Left lung (tissue), 10 donors: ENCODE results near the gene ERBB4. TPM values are rescaled to one million over a fixed set of nuclear protein-coding genes. Genes with fewer than 3 reads are reported as not detected.

ENCODE experiments used
- ATAC-seq: fragments of 200-7000 bp; cut with Tn5 transposase; one replicate; pipeline ENCODE4 v1.9.1; 2020; ENCODE audit warnings: moderate library complexity
- DNase-seq, 4 donors: peaks; one replicate each; pipeline ENCODE4 v3.0.0-alpha.2; 2013 to 2020
- H3K27ac ChIP-seq, 2 donors: fragments of 200-600 bp; sonication (generic) in 1 of 2; one replicate each; pipeline versions ENCODE4 v1.5.0 to v1.8.0; 2020 to 2021
- H3K27me3 ChIP-seq, 2 donors: fragments of 200-600 bp; sonication (generic) in 1 of 2; one replicate each; pipeline versions ENCODE4 v1.5.0 to v1.8.0; 2020 to 2021
- H3K36me3 ChIP-seq, 2 donors: fragments of 200-600 bp; sonication (generic) in 1 of 2; one replicate each; pipeline versions ENCODE4 v1.5.0 to v1.8.0; 2020 to 2021
- H3K4me1 ChIP-seq, 2 donors: fragments of 200-600 bp; one replicate each; pipeline ENCODE4 v1.8.0; 2021
- H3K4me3 ChIP-seq, 2 donors: fragments of 200-600 bp; sonication (generic) in 1 of 2; one replicate each; pipeline versions ENCODE4 v1.5.0 to v1.8.0; 2020 to 2021; ENCODE audit warnings: mild to moderate bottlenecking in 1 of 2
- H3K9me3 ChIP-seq, 2 donors: fragments of 200-600 bp; sonication (generic) in 1 of 2; one replicate each; pipeline versions ENCODE4 v1.5.0 to v1.8.0; 2020 to 2021
- CTCF ChIP-seq, 2 donors: fragments of 200-600 bp; sonication (generic) in 1 of 2; IDR thresholded peaks; one replicate each; pipeline versions ENCODE4 v1.5.0 to v1.8.0; 2021; ENCODE audit warnings: antibody characterized with exemption in 2 of 2
- intact Hi-C, 2 donors: fragments of 100-400 bp; cut with DNase I; formaldehyde crosslinking; loops; one replicate each; pipeline versions ENCODE4 v1.11.2 to v1.14.2; 2022
- polyA plus RNA-seq, 6 donors: library from polyadenylated mRNA; unstranded; fragments of 120-200 nt; gene quantifications; one replicate each; pipeline ENCODE4 v1.2.1, GENCODE V29; 2013; ENCODE audit not compliant: insufficient read length in 6 of 6
- total RNA-seq, 2 donors: library from RNA; stranded (reverse); fragmentation: NEBNext Ultra II Directional; extraction: Animal tissue kit (Norgen Biotek cat#: 25700); gene quantifications; one replicate each; pipeline ENCODE4 v1.2.1, GENCODE V29; 2021
- donor health status: DM: no; HTN: yes; CAD: no.
- donor health status: DM: no; HTN: no; CAD: no.

ERBB4 gene
- total and polyA plus RNA-seq, 8 donors, result 0.89 to 16.0 (median 1.4) TPM

GRCh38 chr2:211620986-211621385 is 917.6 kb downstream of the ERBB4 start:
- intact Hi-C loops, result no loop called here
- Histone ChIP-seq H3K4me1 (no peaks in the 10 kb centered on the region), H3K27me3 (no peaks in the 10 kb centered on the region), H3K9me3 (no peaks in the 10 kb centered on the region), H3K4me3 (no peak overlapping the region), H3K27ac (no peak overlapping the region), H3K36me3 (no peaks in the 10 kb centered on the region)
- no peak for TF ChIP-seq CTCF (IDR thresholded peaks at IDR 0.05)
- DNase-seq (no peak), ATAC-seq (no peak)

- TF ChIP-seq CTCF (IDR thresholded peaks at IDR 0.05), result no peak
- H3K4me3 ChIP-seq, result no peak overlapping the region
Observed at GRCh38 chr2:211617803-211618202, 920.8 kb downstream of the ERBB4 start.

GRCh38 chr2:211611621-211612020 is 927.0 kb downstream of the ERBB4 start:
- DNase-seq, result no peak

More at GRCh38 chr2:211617803-211618202, 920.8 kb downstream of the ERBB4 start:
- H3K27me3 ChIP-seq, result no peaks in the 10 kb centered on the region
- intact Hi-C loops, result no loop called here
- no peak overlapping the region for H3K27ac ChIP-seq
- no peak for ATAC-seq
- no peaks in the 10 kb centered on the region for H3K9me3 ChIP-seq
- no peak for DNase-seq
- H3K36me3 ChIP-seq, result no peaks in the 10 kb centered on the region
- H3K4me1 ChIP-seq, result no peaks in the 10 kb centered on the region

GRCh38 chr2:211611061-211611518 is 927.5 kb downstream of the ERBB4 start:
- ATAC-seq, result no peak
- DNase-seq, result no peak
- Histone ChIP-seq H3K4me3 (no peak overlapping the region), H3K9me3 (no peaks in the 10 kb centered on the region), H3K27ac (no peak overlapping the region), H3K36me3 (no peaks in the 10 kb centered on the region), H3K4me1 (no peaks in the 10 kb centered on the region), H3K27me3 (no peaks in the 10 kb centered on the region)
- intact Hi-C loops, result no loop called here
- no peak for TF ChIP-seq CTCF (IDR thresholded peaks at IDR 0.05)

More at GRCh38 chr2:211611621-211612020, 927.0 kb downstream of the ERBB4 start:
- Histone ChIP-seq H3K27me3 (no peaks in the 10 kb centered on the region), H3K9me3 (no peaks in the 10 kb centered on the region), H3K27ac (no peak overlapping the region), H3K36me3 (no peaks in the 10 kb centered on the region), H3K4me3 (no peak overlapping the region), H3K4me1 (no peaks in the 10 kb centered on the region)
- intact Hi-C loops, result no loop called here
- no peak for TF ChIP-seq CTCF (IDR thresholded peaks at IDR 0.05)
- no peak for ATAC-seq

GRCh38 chr2:211609127-211609526 is 929.5 kb downstream of the ERBB4 start:
- intact Hi-C loops, result no loop called here
- DNase-seq, result no peak
- Histone ChIP-seq H3K4me3 (no peak overlapping the region), H3K4me1 (no peaks in the 10 kb centered on the region), H3K9me3 (no peaks in the 10 kb centered on the region), H3K27me3 (no peaks in the 10 kb centered on the region), H3K27ac (no peak overlapping the region), H3K36me3 (no peaks in the 10 kb centered on the region)
- TF ChIP-seq CTCF (IDR thresholded peaks at IDR 0.05), result no peak
- no peak for ATAC-seq
